Measurements from ENCODE around the gene TCTN1.

- TF ChIP-seq FOXK2 (IDR thresholded peaks at IDR 0.05), result no peak
- no peak for TF ChIP-seq BHLHE40 (IDR thresholded peaks at IDR 0.05; ENCODE audit: borderline replicate concordance)
- TF ChIP-seq SUZ12 (IDR thresholded peaks at IDR 0.05), result no peak
- no peak for TF ChIP-seq ARNT (IDR thresholded peaks at IDR 0.05)
- TF ChIP-seq FOXA1 (IDR thresholded peaks at IDR 0.05), result no peak
- no peak for TF ChIP-seq TARDBP (IDR thresholded peaks at IDR 0.05)
- no peak for TF ChIP-seq SP1 (IDR thresholded peaks at IDR 0.05)
- no peak for TF ChIP-seq ZNF384 (IDR thresholded peaks at IDR 0.05)
- no peak for TF ChIP-seq CTBP1 (IDR thresholded peaks at IDR 0.05; ENCODE audit: borderline replicate concordance)
These were observed 27.6 kb downstream of the TCTN1 start for GRCh38 chr12:110641521-110641920.
